ENCODE results near the gene DEFB123. TPM values are rescaled to one million over a fixed set of nuclear protein-coding genes. Genes with fewer than 3 reads are reported as not detected.
"Not testable (repeated sequence)": the region's sequence is repeated elsewhere in the genome, so short reads cannot be mapped to it uniquely, and the experiment has no call there.

The DEFB123 gene
- polyA plus RNA-seq, 2 donors: not detected

DNA sequence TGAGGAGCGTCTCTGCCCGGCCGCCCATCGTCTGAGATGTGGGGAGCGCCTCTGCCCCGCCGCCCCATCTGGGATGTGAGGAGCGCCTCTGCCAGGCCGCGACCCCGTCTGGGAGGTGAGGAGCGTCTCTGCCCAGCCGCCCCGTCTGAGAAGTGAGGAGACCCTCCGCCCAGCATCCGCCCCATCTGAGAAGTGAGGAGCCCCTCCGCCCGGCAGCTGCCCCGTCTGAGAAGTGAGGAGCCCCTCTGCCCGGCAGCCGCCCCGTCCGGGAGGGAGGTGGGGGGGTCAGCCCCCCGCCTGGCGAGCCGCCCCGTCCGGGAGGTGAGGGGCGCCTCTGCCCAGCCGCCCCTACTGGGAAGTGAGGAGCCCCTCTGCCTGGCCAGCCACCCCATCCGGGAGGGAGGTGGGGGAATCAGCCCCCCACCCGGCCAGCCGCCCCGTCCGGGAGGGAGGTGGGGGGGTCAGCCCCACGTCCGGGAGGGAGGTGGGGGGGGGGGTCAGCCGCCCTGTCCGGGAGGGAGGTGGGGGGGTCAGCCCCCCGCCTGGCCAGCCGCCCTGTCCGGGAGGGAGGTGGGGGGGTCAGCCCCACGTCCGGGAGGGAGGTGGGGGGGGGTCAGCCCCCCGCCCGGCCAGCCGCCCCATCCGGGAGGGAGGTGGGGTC lies 13.4 kb upstream of the DEFB123 start:
- not testable (repeated sequence) for H3K9me3 ChIP-seq (ENCODE audit: control insufficient read depth in 2 of 2, insufficient read depth in 1 of 2, low read depth in 1 of 2, low read length in 1 of 2); H3K27me3 ChIP-seq (ENCODE audit: control insufficient read depth in 1 of 2, insufficient read depth in 2 of 2, low read length in 2 of 2); H3K4me1 ChIP-seq (ENCODE audit: control insufficient read depth in 2 of 2, insufficient read depth in 2 of 2, low read length in 1 of 2); H3K4me3 ChIP-seq (ENCODE audit: low read depth in 1 of 2, low read length in 2 of 2); H3K27ac ChIP-seq (ENCODE audit: low read depth in 2 of 2, low read length in 1 of 2); H3K36me3 ChIP-seq (ENCODE audit: control insufficient read depth in 2 of 2, insufficient read depth in 2 of 2, low read length in 1 of 2)
- WGBS, 2 donors: 89 to 91% methylated on average over 19 to 44 of the region's 48 CpGs

DNA sequence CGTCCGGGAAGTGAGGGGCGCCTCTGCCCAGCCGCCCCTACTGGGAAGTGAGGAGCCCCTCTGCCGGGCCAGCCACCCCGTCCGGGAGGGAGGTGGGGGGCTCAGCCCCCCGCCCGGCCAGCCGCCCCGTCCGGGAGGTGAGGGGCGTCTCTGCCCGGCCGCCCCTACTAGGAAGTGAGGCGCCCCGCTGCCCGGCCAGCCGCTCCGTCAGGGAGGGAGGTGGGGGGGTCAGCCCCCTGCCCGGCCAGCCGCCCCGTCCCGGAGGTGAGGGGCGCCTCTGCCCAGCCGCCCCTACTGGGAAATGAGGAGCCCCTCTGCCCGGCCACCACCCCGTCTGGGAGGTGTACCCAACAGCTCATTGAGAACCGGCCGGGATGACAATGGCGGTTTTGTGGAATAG lies 12.9 kb upstream of the DEFB123 start:
- not testable (repeated sequence) for H3K4me3 ChIP-seq (ENCODE audit: low read depth in 1 of 2, low read length in 2 of 2); H3K36me3 ChIP-seq (ENCODE audit: control insufficient read depth in 2 of 2, insufficient read depth in 2 of 2, low read length in 1 of 2); H3K9me3 ChIP-seq (ENCODE audit: control insufficient read depth in 2 of 2, insufficient read depth in 1 of 2, low read depth in 1 of 2, low read length in 1 of 2); H3K27me3 ChIP-seq (ENCODE audit: control insufficient read depth in 1 of 2, insufficient read depth in 2 of 2, low read length in 2 of 2); H3K4me1 ChIP-seq (ENCODE audit: control insufficient read depth in 2 of 2, insufficient read depth in 2 of 2, low read length in 1 of 2); H3K27ac ChIP-seq (ENCODE audit: low read depth in 2 of 2, low read length in 1 of 2)
- 93 to 95% methylated on average over 21 to 31 of the region's 31 CpGs for WGBS, 2 donors

DNA sequence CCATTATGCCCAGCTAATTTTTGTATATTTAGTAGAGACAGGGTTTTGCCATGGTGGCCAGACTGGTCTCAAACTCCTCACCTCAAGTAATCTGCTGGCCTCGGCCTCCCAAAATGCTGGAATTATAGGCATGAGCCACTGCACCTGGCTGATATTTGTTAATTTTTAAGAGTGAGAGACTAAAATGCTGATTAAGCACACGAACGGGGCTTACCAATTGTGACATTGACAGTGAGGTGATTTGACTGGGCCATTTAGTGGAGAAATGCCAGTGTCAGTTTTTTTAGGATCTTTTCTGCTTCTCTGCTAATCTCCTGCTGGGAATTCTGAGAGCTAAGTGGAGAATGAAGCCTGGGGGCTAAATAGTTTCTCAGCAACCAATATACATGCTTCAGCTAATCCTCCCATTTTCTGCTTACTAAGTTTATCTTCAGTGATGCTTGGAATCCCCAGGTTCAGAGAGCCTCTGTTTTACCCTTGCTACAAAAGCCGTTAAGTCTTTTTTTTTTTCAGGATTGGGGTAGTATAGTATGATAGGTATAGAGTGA lies 9.8 kb upstream of the DEFB123 start:
- H3K4me1 ChIP-seq (ENCODE audit: control insufficient read depth in 2 of 2, insufficient read depth in 2 of 2, low read length in 1 of 2): no peaks in the 10 kb centered on the region
- WGBS, 2 donors: 54 to 59% methylated on average over 4 of the region's 4 CpGs

DNA sequence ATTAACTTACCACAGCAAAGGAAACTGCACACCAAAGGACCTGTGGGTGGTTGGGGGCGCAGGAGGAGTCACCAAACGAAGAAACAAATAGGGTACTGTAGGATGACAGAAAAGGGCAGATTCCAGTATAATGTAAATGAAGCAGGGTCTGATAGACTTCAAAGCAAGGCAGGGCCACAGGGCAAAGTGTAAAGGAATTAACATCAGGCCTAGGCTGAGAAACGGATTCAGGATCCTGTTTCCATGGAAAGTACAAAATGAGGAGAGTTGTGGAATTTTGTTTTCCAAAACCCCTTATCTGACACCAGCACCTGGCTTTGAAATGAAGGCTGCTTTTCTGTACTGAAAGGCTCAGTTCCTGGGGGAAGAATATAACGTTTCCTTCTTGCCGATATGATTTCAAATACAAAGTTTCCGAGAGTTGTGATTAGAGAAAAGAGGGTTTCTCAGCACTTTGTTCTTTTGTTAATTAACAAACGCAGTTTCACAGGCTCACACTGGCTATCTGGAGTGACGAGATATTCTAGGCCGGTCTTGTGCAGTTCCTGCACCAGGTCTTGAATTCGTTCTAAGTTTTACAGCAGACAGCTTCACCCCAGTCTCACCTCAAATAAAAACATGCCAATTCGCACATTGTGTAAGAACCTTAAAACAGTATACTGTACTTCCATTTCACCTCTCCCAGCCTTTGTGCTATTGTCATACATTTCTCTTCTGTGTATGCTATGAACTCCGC lies 5.8 kb downstream of the DEFB123 start:
- no peak overlapping the region for H3K27ac ChIP-seq (ENCODE audit: low read depth in 2 of 2, low read length in 1 of 2)
- no peaks in the 10 kb centered on the region for H3K27me3 ChIP-seq (ENCODE audit: control insufficient read depth in 1 of 2, insufficient read depth in 2 of 2, low read length in 2 of 2)
- H3K36me3 ChIP-seq (ENCODE audit: control insufficient read depth in 2 of 2, insufficient read depth in 2 of 2, low read length in 1 of 2): no peaks in the 10 kb centered on the region
- no peaks in the 10 kb centered on the region for H3K4me1 ChIP-seq (ENCODE audit: control insufficient read depth in 2 of 2, insufficient read depth in 2 of 2, low read length in 1 of 2)
- no peaks in the 10 kb centered on the region for H3K9me3 ChIP-seq (ENCODE audit: control insufficient read depth in 2 of 2, insufficient read depth in 1 of 2, low read depth in 1 of 2, low read length in 1 of 2)
- 75% methylated on average over 12 of the region's 12 CpGs for WGBS, 2 donors
- no peak overlapping the region for H3K4me3 ChIP-seq (ENCODE audit: low read depth in 1 of 2, low read length in 2 of 2)

More for the DNA sequence above, 9.8 kb upstream of the DEFB123 start:
- Histone ChIP-seq H3K9me3 (ENCODE audit: control insufficient read depth in 2 of 2, insufficient read depth in 1 of 2, low read depth in 1 of 2, low read length in 1 of 2) (no peaks in the 10 kb centered on the region), H3K4me3 (ENCODE audit: low read depth in 1 of 2, low read length in 2 of 2) (no peak overlapping the region), H3K36me3 (ENCODE audit: control insufficient read depth in 2 of 2, insufficient read depth in 2 of 2, low read length in 1 of 2) (no peaks in the 10 kb centered on the region), H3K27me3 (ENCODE audit: control insufficient read depth in 1 of 2, insufficient read depth in 2 of 2, low read length in 2 of 2) (no peaks in the 10 kb centered on the region), H3K27ac (ENCODE audit: low read depth in 2 of 2, low read length in 1 of 2) (no peak overlapping the region)

DNA sequence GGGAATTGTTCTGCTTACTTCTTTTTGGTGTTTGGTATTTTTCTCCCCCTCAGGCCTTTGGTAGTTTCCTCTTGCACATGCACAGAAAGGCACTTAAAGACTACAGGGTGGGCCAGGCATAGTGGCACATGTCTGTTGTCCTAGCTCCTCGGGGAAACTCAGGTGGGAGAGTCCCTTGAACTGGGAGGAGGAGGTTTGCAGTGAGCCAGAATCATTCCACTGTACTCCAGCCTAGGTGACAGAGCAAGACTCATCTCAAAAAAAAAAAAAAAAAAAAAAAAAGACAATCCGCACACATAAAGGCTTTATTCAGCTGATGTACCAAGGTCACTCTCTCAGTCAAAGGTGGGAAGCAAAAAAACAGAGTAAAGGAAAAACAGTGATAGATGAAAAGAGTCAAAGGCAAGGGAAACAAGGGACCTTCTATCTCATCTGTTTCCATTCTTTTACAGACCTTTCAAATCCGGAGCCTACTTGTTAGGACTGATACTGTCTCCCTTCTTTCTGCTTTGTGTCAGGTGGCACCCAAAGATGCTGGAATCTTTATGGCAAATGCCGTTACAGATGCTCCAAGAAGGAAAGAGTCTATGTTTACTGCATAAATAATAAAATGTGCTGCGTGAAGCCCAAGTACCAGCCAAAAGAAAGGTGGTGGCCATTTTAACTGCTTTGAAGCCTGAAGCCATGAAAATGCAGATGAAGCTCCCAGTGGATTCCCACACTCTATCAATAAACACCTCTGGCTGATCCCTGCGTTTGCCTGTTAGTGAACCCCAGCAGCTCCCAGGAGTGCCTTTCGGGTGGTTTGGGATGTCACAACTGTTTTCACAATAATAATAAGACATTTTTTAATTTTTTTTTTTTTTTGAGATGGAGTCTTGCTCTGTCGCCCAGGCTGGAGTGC lies 9.3 kb downstream of the DEFB123 start:
- H3K4me3 ChIP-seq (ENCODE audit: low read depth in 1 of 2, low read length in 2 of 2): no peak overlapping the region
- H3K4me1 ChIP-seq (ENCODE audit: control insufficient read depth in 2 of 2, insufficient read depth in 2 of 2, low read length in 1 of 2): no peaks in the 10 kb centered on the region
- no peaks in the 10 kb centered on the region for H3K27me3 ChIP-seq (ENCODE audit: control insufficient read depth in 1 of 2, insufficient read depth in 2 of 2, low read length in 2 of 2)
- H3K36me3 ChIP-seq (ENCODE audit: control insufficient read depth in 2 of 2, insufficient read depth in 2 of 2, low read length in 1 of 2): no peaks in the 10 kb centered on the region
- H3K27ac ChIP-seq (ENCODE audit: low read depth in 2 of 2, low read length in 1 of 2): no peak overlapping the region
- H3K9me3 ChIP-seq (ENCODE audit: control insufficient read depth in 2 of 2, insufficient read depth in 1 of 2, low read depth in 1 of 2, low read length in 1 of 2): no peaks in the 10 kb centered on the region
- WGBS, 2 donors: 71 to 72% methylated on average over 8 of the region's 8 CpGs

DNA sequence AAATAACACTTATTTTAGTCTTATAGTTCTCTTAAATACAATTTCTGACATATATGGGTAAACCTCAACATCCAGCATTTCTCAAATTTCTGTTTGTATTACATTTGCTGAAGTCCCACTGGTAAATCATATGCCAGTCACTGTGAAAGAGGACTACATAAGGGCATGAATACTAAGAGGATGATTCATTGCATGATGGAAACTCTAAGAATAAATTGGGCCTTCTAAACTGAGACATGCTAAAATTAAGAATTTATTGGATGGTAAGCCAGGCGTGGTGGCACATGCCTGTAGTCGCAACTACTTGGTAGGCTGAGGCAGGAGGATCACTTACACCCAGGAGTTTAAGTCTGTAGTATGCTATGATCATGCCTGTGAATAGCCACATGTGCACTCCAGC lies 12.1 kb downstream of the DEFB123 start:
- Histone ChIP-seq H3K4me3 (ENCODE audit: low read depth in 1 of 2, low read length in 2 of 2) (no peak overlapping the region), H3K27me3 (ENCODE audit: control insufficient read depth in 1 of 2, insufficient read depth in 2 of 2, low read length in 2 of 2) (no peaks in the 10 kb centered on the region), H3K27ac (ENCODE audit: low read depth in 2 of 2, low read length in 1 of 2) (no peak overlapping the region), H3K9me3 (ENCODE audit: control insufficient read depth in 2 of 2, insufficient read depth in 1 of 2, low read depth in 1 of 2, low read length in 1 of 2) (no peaks in the 10 kb centered on the region), H3K4me1 (ENCODE audit: control insufficient read depth in 2 of 2, insufficient read depth in 2 of 2, low read length in 1 of 2) (no peaks in the 10 kb centered on the region), H3K36me3 (ENCODE audit: control insufficient read depth in 2 of 2, insufficient read depth in 2 of 2, low read length in 1 of 2) (no peaks in the 10 kb centered on the region)
- 65 to 79% methylated on average over 2 of the region's 2 CpGs for WGBS, 2 donors

DNA sequence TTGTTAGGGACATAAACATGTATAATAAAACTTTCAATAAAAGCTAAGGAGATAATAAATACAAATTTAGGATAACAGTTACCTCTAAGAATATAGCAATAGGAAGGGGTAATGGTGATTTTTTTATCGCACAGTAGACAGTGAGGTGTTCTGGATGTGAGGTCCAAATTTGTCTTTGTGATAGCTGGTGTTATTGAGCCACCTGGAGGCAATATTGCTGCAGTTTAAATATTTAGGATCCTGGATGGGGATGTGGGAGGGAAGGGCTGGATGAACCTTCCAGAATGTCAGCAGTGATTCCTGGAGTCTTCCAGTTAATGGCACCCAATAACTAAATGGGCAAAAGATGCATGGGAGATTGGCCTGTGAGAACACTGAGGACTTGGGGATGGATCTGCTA lies 13.9 kb downstream of the DEFB123 start:
- Histone ChIP-seq H3K4me3 (ENCODE audit: low read depth in 1 of 2, low read length in 2 of 2) (no peak overlapping the region), H3K27me3 (ENCODE audit: control insufficient read depth in 1 of 2, insufficient read depth in 2 of 2, low read length in 2 of 2) (no peaks in the 10 kb centered on the region), H3K4me1 (ENCODE audit: control insufficient read depth in 2 of 2, insufficient read depth in 2 of 2, low read length in 1 of 2) (no peaks in the 10 kb centered on the region), H3K27ac (ENCODE audit: low read depth in 2 of 2, low read length in 1 of 2) (no peak overlapping the region), H3K9me3 (ENCODE audit: control insufficient read depth in 2 of 2, insufficient read depth in 1 of 2, low read depth in 1 of 2, low read length in 1 of 2) (no peaks in the 10 kb centered on the region), H3K36me3 (ENCODE audit: control insufficient read depth in 2 of 2, insufficient read depth in 2 of 2, low read length in 1 of 2) (no peaks in the 10 kb centered on the region)
- 90 to 91% methylated on average over 1 of the region's 1 CpG for WGBS, 2 donors

DNA sequence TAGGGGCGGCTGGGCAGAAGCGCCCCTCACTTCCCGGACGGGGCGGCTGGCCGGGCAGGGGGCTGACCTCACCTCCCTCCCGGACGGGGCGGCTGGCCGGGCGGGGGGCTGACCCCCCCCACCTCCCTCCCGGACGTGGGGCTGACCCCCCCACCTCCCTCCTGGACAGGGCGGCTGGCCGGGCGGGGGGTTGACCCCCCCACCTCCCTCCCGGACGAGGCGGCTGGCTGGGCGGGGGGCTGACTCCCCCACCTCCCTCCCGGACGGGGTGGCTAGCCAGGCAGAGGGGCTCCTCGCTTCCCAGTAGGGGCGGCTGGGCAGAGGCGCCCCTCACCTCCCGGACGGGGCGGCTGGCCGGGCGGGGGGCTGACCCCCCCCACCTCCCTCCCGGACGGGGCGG lies 30.5 kb downstream of the DEFB123 start:
- not testable (repeated sequence) for H3K27ac ChIP-seq (ENCODE audit: low read depth in 2 of 2, low read length in 1 of 2); H3K27me3 ChIP-seq (ENCODE audit: control insufficient read depth in 1 of 2, insufficient read depth in 2 of 2, low read length in 2 of 2); H3K4me1 ChIP-seq (ENCODE audit: control insufficient read depth in 2 of 2, insufficient read depth in 2 of 2, low read length in 1 of 2); H3K4me3 ChIP-seq (ENCODE audit: low read depth in 1 of 2, low read length in 2 of 2); H3K36me3 ChIP-seq (ENCODE audit: control insufficient read depth in 2 of 2, insufficient read depth in 2 of 2, low read length in 1 of 2); H3K9me3 ChIP-seq (ENCODE audit: control insufficient read depth in 2 of 2, insufficient read depth in 1 of 2, low read depth in 1 of 2, low read length in 1 of 2)
- WGBS, 2 donors: 80 to 93% methylated on average over 2 to 29 of the region's 33 CpGs

All from esophagus (tissue), 2 donors.